Measurements from ENCODE around the gene ST8SIA2. TPM values are rescaled to one million over a fixed set of nuclear protein-coding genes. Genes with fewer than 3 reads are reported as not detected.
"Not testable (repeated sequence)": the region's sequence is repeated elsewhere in the genome, so short reads cannot be mapped to it uniquely, and the experiment has no call there.

Gene ST8SIA2
- total RNA-seq, 2 donors from 2014 or later: 0.73 to 0.81 TPM

GRCh38 chr15:92466834-92467233, 73.2 kb downstream of the ST8SIA2 start:
- no peak for ATAC-seq
- intact Hi-C loops (cut with DNase I, micrococcal nuclease): no loop called here
- no peak for DNase-seq

- ATAC-seq: no peak
- DNase-seq: no peak
- intact Hi-C loops (cut with DNase I, micrococcal nuclease): no loop called here
Observed at GRCh38 chr15:92467245-92467644, 73.6 kb downstream of the ST8SIA2 start.

- intact Hi-C loops (cut with DNase I, micrococcal nuclease): no loop called here
- DNase-seq (no peak), ATAC-seq (no peak)
Observed at GRCh38 chr15:92468991-92469390, 75.3 kb downstream of the ST8SIA2 start.

- ATAC-seq (no peak), DNase-seq (no peak)
- intact Hi-C loops (cut with DNase I, micrococcal nuclease): no loop called here
Observed at GRCh38 chr15:92471288-92471687, 77.6 kb downstream of the ST8SIA2 start.

- ATAC-seq (no peak), DNase-seq (no peak)
Observed at GRCh38 chr15:92473756-92474155, 80.1 kb downstream of the ST8SIA2 start.

GRCh38 chr15:92479730-92480129, 86.0 kb downstream of the ST8SIA2 start:
- ATAC-seq; DNase-seq; intact Hi-C loops (cut with DNase I, micrococcal nuclease): not testable (repeated sequence)

More at GRCh38 chr15:92473756-92474155, 80.1 kb downstream of the ST8SIA2 start:
- intact Hi-C loops (cut with DNase I, micrococcal nuclease): no loop called here

GRCh38 chr15:92480361-92480760, 86.7 kb downstream of the ST8SIA2 start:
- DNase-seq: no peak
- ATAC-seq: no peak
- intact Hi-C loops (cut with DNase I, micrococcal nuclease): no loop called here

- intact Hi-C loops (cut with DNase I, micrococcal nuclease): no loop called here
- DNase-seq: no peak
- no peak for ATAC-seq
Observed at GRCh38 chr15:92485441-92485840, 91.8 kb downstream of the ST8SIA2 start.

GRCh38 chr15:92492551-92493115, 99.0 kb downstream of the ST8SIA2 start:
- intact Hi-C loops (cut with DNase I, micrococcal nuclease): no loop called here
- ATAC-seq (no peak), DNase-seq (no peak)

- DNase-seq (no peak), ATAC-seq (no peak)
- intact Hi-C loops (cut with DNase I, micrococcal nuclease): no loop called here
Observed at GRCh38 chr15:92494806-92495336, 101.2 kb downstream of the ST8SIA2 start.

- ATAC-seq (no peak), DNase-seq (no peak)
- intact Hi-C loops (cut with DNase I, micrococcal nuclease): no loop called here
Observed at GRCh38 chr15:92495446-92495845, 101.8 kb downstream of the ST8SIA2 start.

- ATAC-seq (no peak), DNase-seq (no peak)
- intact Hi-C loops (cut with DNase I, micrococcal nuclease): no loop called here
Observed at GRCh38 chr15:92499731-92500530, 106.2 kb downstream of the ST8SIA2 start.

GRCh38 chr15:92502336-92502735, 108.7 kb downstream of the ST8SIA2 start:
- ATAC-seq (no peak), DNase-seq (no peak)
- intact Hi-C loops (cut with DNase I, micrococcal nuclease): no loop called here

GRCh38 chr15:92502930-92503857, 109.5 kb downstream of the ST8SIA2 start:
- intact Hi-C loops (cut with DNase I, micrococcal nuclease): no loop called here
- no peak for ATAC-seq
- DNase-seq: no peak

- no peak for ATAC-seq
- no peak for DNase-seq
- intact Hi-C loops (cut with DNase I, micrococcal nuclease): no loop called here
Observed at GRCh38 chr15:92503889-92504288, 110.2 kb downstream of the ST8SIA2 start.

- intact Hi-C loops (cut with DNase I, micrococcal nuclease): no loop called here
- ATAC-seq (no peak), DNase-seq (no peak)
Observed at GRCh38 chr15:92505611-92506010, 111.9 kb downstream of the ST8SIA2 start.

- no peak for DNase-seq
- ATAC-seq: no peak
- intact Hi-C loops (cut with DNase I, micrococcal nuclease): no loop called here
Observed at GRCh38 chr15:92506506-92506905, 112.8 kb downstream of the ST8SIA2 start.

- intact Hi-C loops (cut with DNase I, micrococcal nuclease): no loop called here
- ATAC-seq: no peak
Observed at GRCh38 chr15:92510163-92510882, 116.6 kb downstream of the ST8SIA2 start.

More at GRCh38 chr15:92510163-92510882, 116.6 kb downstream of the ST8SIA2 start:
- no peak for DNase-seq
